GM21723 (cell line): Measurements from ENCODE around the gene LNPEP.
A peak's percentile ranks its signal among the peaks of the same experiment; 100 is the strongest.

Experiments
- ATAC-seq: cut with Tn5 transposase; IDR thresholded peaks from one replicate; pipeline ENCODE4 v1.9.1; 2021; ENCODE audit warnings: mild to moderate bottlenecking, moderate library complexity; ENCODE audit not compliant: unreplicated experiment

Gene LNPEP

DNA sequence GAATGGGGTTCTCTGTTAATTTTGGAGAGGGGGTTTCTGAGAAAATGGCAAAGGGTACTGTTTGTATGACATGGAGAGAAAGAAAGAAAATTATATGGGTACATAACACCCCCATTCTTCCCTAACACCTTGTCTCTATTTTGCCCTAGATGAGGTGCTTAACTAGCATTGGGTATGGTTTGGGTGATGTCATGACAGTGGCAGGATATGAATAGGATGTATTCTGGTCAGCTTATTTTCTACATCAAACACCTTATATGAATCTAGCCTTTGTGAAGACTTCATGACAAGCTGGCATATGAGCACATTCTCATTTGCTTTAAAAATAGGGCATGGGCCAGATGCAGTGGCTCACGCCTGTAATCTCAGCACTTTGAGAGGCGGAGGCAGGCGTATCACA is 58.6 kb downstream of the LNPEP start:
- no peak for ATAC-seq

DNA sequence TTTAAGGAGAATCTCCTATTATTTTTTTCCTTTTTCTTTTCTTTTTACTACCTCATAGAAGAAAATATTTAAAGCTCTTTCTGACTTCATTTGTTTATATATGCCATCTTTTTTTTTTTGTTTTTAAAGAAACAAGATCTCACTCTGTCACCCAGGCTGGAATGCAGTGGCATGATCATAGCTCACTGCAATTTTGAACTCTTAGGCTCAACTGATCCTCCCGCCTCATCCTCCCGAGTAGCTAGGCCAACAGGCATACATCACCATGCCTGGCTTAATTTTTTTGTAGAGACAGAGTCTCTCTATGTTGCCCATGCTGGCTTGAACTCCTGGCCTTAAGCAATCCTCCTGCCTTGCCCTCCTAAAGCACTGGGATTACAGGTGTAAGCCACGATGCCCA is 59.5 kb downstream of the LNPEP start:
- ATAC-seq, result no peak

DNA sequence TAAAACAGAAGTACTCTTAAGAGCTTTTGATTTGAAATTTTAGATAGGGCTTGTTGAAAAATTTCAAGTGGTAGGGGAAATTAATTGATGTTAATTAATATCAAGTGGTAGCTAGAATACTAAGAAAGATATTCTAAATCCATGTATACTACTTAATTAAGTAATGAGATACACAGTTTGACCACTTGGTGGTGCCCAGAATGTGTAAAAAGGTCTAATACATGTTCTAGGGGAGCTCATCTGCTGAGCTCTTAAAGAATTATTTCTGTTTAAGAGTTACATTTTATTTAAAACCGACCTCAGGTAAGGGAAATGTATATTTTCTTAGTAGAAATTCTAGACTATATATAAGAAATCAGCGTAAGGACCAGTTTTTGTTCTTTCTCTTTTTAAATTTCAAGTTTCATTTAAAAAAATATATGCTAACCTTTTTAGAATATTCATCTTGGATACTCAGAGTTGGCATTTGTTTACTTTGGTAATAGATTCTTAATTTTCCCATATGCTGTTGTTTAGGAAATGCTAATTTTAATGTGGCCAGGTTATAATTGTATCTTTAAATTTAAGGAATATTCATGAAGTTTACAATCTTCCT is 61.5 kb downstream of the LNPEP start:
- peak; percentile 66 for ATAC-seq

DNA sequence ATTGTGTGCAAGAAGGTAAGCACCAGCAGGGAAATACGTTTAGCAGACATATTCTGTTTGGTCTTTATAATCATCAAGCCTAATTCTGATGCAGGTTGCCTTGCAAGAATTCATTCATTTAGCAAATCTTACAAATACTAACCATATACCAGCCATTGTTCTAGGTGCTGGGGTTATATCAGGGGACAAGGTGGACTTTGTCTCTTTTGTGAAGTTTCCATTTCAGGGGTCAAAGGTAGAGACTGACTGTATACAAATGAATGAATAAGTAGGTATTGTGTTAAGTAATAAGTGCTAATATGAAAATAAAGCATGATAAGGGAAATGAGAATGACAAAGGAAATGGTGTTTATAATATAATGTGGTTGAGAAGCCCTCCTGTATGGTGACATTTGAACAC is 64.0 kb downstream of the LNPEP start:
- no peak for ATAC-seq

DNA sequence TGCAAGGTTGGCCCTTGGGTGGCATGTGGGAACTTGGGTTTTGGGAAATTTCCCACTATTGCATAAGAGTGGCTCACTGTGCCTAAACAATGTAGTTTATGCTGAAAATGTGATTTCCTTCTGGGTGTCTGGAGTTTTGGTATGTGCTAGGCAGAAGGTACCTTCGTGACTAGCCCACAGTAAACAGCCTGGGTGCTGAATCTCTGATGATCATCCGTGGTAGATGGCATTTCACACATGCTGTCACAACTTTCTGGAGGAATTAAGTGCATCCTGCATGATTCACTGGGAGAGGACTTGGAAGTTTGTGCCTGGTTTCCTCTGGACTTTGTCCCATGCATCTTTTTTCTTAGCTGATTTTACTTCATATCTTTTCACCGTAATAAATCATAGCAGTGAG is 64.5 kb downstream of the LNPEP start:
- no peak for ATAC-seq

DNA sequence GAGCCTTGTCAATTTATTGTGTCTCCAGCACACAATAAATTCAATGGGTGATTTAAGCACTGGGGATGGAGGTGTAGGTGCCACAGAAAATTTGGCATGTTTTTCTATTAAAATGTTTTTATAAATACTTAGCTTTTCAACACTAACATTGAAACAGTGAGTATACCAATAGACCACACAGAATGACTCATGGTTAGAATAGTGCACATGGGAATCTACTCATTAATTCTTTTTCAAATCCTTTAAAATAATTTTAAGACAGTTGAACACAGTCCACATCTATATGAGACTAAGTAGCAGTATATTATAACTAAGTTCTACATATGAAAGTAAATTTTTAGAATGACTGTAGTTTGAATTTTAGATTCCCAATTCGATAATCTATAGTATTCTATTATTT is 67.1 kb downstream of the LNPEP start:
- no peak for ATAC-seq

DNA sequence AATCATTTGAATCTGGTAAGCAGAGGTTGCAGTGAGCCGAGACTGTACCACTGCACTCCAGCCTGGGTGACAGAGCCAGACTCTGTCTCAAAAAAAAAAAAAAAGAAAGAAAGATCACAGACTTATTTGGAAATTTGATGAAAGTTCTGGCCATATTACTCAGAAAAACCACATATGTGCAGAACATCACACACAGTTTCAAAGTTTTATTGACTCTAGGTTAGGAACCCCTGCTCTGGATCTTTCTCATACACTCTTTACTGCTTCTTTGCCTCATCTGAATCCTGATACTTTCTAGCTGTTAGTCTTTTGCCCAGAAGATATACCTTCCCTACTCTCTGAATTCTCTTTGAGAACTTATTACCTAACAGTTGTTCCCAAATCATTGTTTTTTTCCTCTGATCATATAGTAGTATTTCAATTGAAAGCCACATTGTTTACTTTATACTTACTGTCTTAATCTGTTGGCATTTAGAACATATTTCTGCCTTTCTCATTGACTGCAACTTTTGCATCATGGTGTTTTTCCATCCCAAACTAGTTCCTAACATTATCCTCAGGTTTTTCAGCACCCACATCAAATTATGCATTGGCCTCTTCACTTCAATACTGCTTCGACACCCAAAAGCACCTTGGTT is 68.7 kb downstream of the LNPEP start:
- no peak for ATAC-seq

DNA sequence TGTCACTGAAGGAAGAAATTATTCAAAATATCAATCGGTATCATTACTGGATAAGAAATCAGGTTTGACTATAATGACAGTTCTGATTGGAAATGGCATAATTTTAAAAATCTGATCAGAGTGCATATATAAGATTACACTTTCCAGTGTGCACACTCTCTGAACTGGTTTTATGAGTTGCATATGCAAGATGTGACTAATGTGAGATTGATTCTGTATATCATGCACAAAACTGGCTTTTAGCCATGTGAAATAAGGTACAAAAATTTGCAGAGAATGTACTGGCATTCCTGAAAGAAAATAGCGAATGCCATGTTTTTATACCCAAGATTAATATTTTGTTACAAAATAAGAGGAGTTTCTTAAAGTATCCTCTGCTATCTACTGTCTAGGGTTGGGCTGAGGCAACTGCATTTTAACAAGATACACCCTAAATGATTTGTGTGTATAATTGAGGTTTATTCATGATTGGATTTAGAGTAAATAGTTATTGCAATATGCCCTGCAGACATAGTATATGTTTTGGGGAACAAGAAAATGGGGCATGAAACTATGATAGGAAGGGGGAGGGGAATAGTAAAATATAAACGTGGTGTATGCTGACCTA is 70.7 kb downstream of the LNPEP start:
- no peak for ATAC-seq

DNA sequence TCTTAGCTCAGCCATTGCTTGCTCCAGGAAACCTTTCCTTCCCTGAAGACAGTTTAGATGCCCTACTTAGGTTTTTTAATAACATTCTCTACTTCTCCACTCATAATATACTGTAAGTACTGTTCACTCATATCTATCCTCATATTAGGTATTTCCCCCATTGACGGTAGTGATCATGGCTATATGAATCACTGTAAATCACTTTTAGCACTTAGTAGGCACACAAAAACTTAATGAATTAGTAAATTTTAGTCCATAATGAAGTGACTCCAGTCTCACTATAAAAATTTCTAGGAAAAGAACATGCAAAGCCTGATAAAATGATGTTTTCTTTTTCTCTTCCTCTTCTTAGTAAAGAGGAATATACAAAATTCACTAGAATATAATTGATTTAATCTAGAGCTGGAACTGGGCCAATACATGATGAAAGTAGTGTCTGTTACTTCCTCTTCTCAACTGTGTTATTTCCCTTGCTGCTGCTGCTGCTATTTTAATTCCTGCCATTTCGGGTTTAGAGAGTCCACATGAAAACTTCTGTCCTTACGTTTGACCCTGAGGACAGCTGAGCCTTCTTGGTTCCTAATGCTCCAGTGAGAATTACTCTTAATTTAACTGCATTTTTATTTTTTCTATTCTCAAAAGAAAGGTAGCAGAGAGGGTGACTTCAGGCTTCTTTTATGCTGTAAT is 73.5 kb downstream of the LNPEP start:
- ATAC-seq, result peak; percentile 67

DNA sequence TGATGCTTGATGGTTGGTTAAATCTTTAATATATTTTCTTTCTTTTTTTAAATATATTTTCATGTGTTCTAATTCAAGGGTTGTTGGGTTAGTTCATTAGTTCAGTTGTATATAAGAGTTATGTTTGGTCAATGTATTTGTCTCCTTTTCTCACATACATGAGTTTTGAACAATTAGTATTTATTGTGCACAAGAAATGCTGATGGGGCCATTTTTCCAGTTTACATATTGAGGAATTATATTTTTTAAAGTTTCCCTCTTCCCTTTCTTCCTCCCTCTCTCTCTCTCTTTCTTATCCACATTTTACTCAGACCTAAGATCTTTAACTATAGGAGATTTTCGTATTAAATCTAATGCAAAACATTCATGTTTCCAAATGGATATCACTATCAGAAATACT is 74.0 kb downstream of the LNPEP start:
- ATAC-seq, result no peak

DNA sequence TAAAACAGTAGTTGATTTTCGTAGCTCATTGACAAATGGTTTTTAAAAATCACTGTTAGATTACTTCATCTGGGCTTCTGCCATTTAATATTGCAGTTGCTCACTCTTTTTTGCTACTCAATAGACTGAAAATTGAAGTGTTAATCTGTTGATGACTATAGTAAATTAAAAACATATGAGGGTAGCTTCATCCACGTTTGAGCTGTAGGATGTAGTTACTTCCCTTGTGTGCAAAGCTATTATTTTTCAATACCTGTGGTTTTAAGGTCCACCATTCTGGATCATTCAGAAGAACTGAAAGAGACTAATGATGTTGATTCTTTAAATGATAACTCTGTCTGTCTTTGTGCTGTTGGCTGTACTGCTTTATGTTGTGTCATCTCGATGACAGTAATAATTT is 74.7 kb downstream of the LNPEP start:
- ATAC-seq, result no peak

DNA sequence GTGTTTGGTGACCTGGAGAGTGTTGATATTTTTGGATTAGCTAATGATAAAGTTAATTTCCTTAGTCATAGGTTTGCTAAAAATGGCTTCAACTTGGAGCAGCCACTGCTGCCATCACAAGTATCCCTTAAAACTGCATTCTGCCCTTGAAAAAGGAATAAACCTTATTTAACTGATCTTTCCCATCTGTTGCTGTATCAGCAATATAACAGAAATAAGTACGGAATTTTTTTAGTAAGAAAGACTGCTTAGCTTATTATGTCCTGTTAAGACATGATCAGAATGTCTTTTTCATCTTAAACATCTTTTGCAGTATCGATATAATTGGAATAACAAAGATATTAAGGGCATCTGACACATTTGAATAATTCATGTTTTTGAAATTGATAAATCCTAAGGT is 75.7 kb downstream of the LNPEP start:
- ATAC-seq, result no peak

DNA sequence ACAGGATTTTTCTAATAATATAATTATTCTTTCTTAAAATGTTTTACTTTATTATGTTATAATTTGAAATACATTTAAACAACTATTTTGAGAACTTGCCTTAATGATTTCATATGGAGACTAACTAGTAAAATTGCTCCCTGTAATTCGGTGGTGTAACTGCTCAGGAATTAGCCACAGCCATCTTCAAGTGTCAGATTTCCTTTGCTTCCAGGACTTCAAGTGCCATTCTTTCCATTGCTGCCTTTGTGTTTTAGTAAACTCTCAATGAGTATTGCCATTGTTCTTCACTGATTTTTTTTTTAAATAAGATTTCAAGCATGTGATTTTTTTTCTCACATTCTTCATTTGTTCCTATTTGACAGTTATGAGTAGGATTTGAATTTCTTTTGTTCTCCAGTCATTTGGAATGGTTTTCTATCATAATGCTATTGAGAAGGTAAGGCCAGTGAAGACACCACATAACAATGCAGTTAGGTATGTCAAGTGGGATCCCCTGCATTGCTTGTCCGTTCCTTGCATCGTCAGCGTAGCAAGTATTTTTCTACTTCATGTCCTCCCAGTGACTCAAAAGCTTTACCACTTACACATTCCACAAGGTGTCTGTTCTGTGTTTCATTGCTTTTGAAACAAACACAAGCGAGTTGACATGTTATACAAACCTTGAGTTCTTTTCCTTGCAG is 83.7 kb downstream of the LNPEP start:
- ATAC-seq, result no peak

DNA sequence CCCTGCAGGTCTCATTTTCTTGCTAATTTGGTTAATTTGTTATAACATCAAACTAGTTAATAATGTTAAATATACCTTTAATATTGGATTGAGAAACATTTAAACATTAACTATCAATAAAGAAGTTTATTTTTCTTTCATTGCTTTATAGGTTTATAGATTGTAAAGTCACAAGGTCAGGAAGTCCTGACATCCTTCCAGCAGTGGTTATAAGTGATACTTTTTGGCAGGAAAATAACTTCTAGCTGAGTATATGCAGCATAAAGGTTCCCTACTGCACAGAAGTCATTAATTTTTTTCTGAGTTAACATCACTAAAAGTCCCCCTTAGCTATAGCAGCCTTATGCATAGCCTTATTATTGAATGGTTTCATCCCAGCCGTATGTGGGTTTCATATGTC is 85.5 kb downstream of the LNPEP start:
- no peak for ATAC-seq

DNA sequence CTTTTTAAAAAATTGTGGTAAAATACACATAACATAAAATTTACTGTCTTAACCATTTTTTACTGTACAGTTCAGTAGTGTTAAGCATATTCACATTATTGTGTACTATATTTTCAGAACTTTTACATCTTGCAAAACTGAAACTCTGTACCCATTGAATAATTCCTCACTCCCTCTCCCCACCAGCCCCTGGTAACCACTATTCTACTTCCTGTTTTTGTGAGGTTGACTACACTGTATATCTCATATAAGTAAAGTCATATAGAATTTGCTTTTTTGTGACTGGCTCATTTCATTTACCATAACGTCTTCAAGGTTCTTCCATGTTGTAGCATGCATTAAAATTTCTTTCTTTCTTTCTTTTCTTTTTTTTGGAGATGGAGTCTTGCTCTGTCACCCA is 87.0 kb downstream of the LNPEP start:
- no peak for ATAC-seq

DNA sequence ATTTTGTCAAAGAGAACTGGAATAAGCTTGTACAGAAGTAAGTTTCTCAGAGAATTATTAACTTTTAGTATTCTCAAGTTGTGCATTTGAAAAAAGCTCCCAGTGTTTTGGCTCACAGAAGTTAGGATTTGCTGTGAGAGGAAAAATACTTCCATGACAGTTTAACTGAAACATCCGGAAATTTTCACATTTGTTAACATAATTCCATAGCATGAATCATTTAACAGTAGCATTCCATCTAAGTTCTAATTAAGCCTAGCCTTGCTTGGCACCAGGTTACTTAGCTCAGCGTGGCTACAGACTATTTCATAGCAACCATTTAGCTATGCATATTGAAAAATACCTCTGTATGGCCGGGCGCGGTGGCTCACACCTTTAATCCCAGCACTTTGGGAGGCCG is 90.8 kb downstream of the LNPEP start:
- ATAC-seq, result no peak

DNA sequence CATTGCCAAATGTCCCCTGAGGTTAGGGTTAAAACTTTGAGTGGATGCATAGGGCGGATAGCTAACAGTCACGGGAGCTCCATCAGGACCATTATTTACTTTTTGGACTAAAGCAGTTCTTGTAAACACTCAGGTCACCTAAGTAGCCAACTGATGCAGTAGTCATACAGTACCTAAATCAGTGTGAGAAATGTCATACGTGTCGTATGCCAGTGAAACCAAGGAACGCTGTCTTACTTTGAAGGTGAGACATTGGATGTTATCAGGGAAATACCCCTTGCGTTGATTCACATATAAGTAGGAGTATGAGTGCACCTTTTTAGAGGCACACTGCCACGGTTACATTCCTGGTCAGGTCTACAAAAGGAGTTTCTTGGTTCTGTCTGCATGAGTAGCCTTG is 101.9 kb downstream of the LNPEP start:
- ATAC-seq, result no peak

DNA sequence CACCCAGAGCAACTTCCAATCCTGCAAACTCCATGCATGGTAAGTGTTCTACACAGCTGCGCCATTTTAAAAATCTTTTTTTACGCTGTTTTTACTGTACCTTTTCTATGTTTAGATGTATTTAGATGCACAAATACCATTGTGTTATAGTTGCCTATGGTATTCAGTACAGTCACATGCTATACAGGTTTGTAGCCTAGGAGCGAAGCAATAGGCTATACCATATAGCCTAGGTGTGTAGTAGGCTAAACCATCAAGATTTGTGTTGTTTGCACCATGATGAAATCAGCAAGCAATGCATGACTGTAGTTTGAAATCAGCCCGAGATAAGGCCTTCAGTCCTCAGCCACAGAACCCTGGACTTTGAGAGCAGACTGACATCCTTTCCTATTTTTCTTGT is 105.4 kb downstream of the LNPEP start:
- no peak for ATAC-seq

DNA sequence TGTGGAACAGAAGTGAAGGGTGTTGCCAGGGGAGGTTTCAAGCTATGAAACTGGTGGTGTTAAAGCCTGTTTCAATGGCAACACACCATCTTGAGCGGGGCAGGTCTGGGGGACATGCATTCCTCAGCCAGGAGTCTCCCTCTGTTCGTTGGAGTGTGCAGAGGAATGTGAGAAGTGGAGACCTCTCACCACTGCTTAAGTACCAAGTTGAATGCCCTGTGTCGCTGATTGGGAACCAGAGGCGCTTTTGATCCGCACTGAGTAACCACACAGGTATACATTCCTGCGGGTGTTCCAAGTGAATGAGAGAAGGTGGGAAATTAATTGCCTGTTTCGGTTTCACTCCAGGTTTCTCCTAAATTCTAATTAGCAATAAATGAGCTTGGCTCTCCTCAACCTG is 107.1 kb downstream of the LNPEP start:
- ATAC-seq, result no peak

DNA sequence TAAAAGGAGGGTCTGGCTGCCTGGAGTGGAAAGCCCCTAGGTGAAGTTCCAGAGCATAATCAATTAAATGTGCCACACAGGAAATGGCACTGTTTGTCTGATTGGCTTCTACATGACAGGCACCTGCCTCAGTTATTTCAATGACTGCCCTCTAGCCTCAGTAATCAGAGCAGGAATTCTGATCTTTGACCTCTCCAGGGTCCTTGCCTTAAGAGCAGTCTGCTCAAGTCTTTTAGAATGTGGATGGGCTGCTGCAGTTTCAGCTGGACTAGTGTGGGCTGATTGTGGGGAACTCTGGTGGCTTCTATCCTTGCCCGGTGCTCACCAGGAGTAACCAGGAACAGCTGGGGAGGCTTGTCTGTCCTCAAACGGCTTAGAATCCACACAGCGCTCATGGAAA is 107.6 kb downstream of the LNPEP start:
- no peak for ATAC-seq

DNA sequence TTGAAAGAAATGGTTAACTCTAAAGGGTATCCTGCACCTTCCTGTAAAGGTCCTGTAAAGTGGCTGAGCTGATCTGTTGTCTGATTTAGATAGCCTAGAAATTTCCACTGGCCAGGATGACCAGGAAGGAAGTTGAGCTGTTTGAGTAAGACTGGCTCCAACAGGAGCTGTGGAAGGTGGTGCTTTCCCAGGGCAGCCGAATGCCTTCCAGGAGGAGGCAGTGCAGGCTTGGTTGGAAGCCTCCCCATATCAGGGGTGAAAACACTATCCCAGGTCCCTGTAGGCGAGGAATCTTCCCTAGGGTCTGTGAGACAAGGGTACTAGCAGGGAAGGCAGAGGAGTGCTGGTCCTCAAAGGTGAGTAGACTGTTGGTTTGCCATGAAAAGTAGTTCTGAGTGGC is 108.2 kb downstream of the LNPEP start:
- ATAC-seq, result no peak
